Hypothalamus (tissue), 51 donors: ENCODE data around the gene GIGYF1.
"Not testable (repeated sequence)": the region's sequence is repeated elsewhere in the genome, so short reads cannot be mapped to it uniquely, and the experiment has no call there.

Source experiments
- DNase-seq, 51 donors: peaks; one replicate each; lab custom pipeline; 2025; lab: John Stamatoyannopoulos, UW

Gene GIGYF1

GRCh38 chr7:100711369-100711768, 17.3 kb upstream of the GIGYF1 start:
- no peak for DNase-seq

DNA sequence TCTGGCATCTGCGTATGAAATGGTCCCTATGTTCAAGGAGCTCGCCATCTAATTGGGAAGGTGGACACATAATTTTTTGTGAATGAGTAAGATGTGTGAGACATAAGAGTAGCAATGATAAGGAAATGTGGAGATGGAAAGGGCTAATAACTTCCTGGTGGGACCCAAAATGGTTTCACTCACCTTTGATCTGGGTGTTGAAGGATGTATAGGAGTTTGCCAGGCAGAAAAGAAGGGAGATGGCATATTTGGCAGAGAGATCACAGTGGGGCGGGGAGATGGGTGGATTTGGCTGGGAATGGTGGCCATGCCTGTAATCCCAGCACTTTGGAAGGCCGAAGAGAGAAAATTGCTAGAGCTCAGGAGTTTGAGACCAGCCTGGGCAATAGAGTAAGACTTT, 16.4 kb upstream of the GIGYF1 start:
- no peak for DNase-seq

DNA sequence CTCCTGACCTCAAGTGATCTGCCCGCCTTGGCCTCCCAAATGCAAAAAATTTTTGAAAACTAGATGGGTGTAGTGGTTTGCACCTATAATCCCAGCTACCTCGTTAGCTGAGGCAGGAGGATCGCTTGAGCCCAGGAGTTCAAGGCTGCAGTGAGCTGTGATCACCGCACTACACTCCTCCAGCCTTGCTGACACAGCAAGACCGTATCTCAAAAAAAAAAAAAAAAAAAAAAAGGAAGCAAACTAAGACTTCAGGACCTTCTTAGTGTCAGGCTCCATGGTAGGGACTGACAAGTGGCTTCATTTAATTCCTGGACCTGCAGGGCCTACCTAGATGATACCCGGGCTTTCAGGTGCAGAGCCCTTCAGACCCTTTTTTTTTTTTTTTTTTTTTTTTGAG, 14.3 kb upstream of the GIGYF1 start:
- no peak for DNase-seq

DNA sequence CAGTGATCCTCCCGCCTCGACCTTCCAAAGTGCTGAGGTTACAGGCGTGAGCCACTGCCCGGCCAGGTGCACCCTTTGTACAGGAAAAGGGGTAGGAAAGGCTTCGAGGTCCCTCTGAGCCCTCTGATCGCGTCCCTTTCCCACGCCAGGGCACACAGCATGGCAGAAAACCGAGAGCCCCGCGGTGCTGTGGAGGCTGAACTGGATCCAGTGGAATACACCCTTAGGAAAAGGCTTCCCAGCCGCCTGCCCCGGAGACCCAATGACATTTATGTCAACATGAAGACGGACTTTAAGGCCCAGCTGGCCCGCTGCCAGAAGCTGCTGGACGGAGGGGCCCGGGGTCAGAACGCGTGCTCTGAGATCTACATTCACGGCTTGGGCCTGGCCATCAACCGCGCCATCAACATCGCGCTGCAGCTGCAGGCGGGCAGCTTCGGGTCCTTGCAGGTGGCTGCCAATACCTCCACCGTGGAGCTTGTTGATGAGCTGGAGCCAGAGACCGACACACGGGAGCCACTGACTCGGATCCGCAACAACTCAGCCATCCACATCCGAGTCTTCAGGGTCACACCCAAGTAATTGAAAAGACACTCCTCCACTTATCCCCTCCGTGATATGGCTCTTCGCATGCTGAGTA, 12.7 kb upstream of the GIGYF1 start:
- peak in 3 of 51 donors; percentile 9 to 18 (median 15) for DNase-seq

DNA sequence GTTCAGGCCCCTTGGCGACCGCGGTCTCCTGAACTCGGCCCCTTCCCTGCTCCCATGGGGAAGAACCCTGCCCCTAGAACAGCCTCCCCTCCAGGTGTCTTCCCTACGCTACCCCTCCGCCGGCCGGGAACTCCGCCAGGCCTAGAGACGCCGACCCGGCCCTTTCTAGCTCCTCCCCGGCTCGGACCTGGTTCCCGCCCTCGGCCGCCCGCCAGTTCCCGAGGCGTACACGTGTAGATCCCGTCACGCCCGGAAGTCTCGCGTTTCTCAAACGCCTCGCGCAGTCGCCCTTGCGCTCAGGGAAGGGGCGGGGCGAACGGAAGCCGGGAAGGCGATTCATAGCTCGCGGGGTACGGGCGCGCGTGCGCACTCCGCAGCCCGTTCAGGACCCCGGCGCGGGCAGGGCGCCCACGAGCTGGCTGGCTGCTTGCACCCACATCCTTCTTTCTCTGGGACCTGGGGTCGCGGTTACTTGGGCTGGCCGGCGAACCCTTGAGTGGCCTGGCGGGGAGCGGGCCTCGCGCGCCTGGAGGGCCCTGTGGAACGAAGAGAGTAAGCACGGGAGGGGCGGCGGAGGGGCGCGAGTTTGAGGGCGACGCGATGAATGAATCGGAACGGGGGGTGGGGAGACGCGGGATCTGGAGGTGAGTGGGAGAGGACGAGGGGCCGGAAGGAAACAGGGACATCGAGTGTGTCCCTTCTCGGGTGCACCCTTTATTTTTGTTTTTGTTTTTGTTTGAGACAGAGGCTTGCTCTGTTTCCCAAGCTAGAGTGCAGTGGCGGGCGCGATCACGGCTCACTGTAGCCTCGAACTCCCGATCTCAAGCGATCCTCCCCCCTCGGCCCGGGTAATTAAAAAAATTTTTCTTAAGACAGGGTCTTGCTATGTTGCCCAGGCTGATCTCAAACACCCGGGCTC, 12.0 kb upstream of the GIGYF1 start, which contains the start of gene POP7:
Gene POP7 (plus strand): TSS at position 369 of the 919 bp plus-strand sequence. CDS start 710 bp downstream, outside the sequence.
- DNase-seq = peak; percentile 73 to 99 (median 94)

DNA sequence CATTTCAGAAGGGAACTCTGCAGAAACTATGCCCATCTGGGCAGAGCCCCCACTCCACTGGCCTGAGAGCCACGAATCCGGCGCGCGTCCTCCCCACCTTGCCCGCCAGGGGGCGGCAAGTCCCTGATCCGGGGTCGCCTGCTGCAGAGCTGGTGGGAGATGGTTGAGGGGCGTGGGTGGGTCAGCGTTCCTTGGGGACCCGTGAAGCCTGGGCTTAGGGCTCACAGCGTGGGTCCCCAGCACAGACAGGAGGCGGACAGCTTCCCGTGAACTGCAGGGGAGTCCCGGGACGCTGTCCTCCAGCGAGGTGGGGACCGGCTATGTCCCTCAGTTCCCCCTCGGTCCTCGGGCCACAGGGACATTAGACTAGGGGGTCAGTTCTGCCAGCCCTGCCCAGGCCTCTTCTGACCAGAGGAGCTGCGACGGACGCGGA, 11.3 kb upstream of the GIGYF1 start:
- DNase-seq = peak in 50 of 51 donors; percentile 18 to 82 (median 64)

- DNase-seq = not testable (repeated sequence)
Measured at GRCh38 chr7:100701089-100701488, 7.0 kb upstream of the GIGYF1 start.

GRCh38 chr7:100699018-100699417, 5.0 kb upstream of the GIGYF1 start:
- no peak for DNase-seq

GRCh38 chr7:100696123-100696521, 2.1 kb upstream of the GIGYF1 start:
- DNase-seq = no peak

DNA sequence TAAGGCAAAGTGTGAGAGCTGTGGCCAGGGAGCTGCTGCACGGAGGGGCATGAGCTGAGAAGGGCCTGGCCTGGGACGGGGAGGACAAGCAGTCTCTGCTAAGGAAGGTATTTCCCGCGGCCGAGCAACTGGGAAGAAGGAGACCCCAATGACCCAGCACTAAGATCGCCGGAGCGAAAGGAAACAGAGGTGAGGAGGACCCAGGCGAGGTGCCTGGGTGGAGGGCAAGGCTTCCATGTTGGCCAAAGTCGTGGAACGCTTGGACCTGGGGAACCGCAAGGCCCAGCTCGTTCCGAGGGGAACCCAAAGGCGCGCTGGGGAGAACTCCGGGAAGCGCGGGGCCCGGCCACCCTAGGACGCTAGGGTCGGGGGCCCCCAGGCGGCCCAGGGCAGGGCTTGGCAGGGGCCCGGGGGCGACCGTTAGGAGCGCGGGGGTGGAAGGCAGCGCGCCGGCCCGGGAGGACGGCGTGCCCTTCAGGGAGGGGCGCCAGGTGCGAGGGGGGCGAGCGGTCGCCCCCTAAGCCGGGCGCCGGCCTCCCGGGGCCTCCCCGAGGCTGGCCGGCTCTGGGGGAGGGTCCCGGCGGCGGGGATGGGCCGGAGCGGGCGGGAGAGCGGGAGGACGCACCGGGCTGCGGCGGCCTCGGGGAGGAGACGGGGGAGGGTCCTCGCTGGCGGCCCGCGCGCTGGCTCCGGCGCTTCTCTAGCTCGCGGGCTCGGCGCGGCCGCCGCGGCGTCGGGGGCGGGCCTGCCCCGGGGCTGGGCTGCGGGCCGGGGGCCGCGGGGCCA, 545 bp downstream of the GIGYF1 start:
- peak in 3 of 51 donors; percentile 4 to 55 (median 10) for DNase-seq

GRCh38 chr7:100692578-100692961, 1.5 kb downstream of the GIGYF1 start:
- no peak for DNase-seq

DNA sequence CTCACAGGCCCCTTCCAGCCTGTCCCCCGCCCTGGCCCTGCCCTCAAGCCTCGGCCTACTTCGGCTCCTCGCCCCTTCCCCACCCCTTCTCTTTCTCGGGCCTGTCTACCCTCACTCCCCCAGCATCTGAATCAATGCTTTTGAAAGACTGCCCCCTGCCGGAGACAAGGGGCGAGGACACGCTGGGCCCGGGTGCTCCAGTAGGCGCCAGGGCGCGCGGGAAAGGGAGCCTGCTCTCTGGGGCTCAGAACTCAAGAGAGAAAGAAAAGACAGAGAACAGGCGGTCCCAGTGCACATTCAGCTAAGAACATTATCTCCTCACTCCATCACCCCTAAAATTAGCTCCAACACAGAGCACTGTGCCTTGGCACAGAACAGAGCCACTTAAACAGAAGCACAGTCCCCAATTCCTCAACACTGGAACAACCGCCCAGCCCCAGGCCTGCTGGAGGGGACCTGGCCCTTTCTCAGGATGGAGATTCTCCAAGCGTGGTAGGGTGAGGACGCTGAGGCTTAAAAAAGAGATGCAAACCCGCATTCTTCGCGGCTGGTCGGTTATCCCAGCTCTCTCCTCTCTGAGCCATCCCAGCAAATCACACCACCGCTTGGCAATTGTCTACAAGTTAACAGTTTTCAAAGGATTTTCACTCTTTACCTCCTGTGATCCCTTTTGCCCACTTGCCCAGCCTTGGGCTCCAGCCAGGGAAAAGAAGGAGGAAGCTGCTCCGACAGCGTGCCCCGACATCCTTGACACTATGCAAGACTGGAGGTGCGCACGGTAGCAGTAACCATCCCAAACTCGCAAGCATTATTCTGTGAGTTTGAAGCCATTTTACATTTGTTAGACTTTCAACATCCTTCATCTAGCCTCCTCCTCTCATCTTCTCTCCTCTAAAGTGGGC, 2.1 kb downstream of the GIGYF1 start:
- peak in 50 of 51 donors; percentile 5 to 84 (median 63) for DNase-seq

GRCh38 chr7:100689230-100690135, 4.6 kb downstream of the GIGYF1 start:
- DNase-seq = no peak

GRCh38 chr7:100688326-100688860, 5.7 kb downstream of the GIGYF1 start:
- DNase-seq = no peak

DNA sequence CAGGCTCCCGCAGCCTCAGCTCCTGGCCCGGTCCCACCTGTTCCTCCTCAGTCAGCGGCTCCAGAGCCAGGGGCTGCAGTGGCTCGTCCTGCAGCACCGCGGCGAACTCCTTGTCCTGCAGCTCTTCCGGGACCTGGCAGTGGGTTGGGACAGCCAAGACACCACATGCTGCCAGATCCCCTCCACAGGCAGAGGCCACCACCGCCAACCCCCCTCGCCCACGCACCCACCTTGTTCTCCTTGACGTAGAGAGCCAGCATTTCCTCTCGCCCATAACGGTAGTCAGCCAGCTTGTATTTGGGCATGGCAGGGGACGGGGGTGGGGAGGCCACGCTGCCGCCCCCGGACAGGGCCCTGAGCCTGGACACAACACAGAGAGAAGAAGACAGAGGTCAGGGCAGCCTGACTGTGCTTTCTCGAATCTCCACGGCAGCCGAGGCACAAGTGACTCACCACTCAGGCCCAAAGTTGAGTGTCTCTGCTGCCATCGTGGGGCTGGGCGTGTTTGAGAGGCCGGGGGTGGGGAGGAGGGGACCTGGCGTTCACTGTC, 6.2 kb downstream of the GIGYF1 start:
- no peak for DNase-seq

DNA sequence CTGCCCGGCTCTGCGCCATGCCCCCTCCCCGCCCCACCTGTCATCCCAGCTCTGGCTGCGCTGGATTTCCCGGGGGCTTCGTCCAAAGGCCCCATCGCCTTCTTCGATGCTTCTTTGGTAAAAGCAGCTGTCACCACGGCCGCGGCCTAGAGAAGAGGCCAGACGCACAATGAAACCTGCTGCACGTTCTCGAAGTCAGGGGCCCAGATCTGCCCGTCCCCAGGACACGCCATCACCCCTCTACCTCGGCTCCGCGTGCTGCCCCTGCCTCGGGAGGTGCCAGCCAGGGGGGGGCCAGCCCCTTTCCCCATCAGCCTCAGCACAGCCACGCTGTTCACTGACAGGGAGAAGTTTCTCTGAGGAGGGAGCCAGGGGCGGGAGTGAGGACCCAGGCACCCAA, 6.8 kb downstream of the GIGYF1 start:
- DNase-seq = no peak

- no peak for DNase-seq
Measured at GRCh38 chr7:100686822-100687211, 7.2 kb downstream of the GIGYF1 start.

- no peak for DNase-seq
Measured at GRCh38 chr7:100686201-100686821, 7.7 kb downstream of the GIGYF1 start.
